Panc1 (cell line): ENCODE measurements around the gene ABHD4.

Source experiments
- POLR2AphosphoS5 ChIP-seq: IDR thresholded peaks from 2 replicates; pipeline ENCODE4 v1.6.1; 2012; ENCODE audit warnings: mild to moderate bottlenecking, low read depth, low read length, moderate library complexity
- TF ChIP-seq, protein P1 (sequence below), 2 experiments: IDR thresholded peaks; 2 replicates each; pipeline ENCODE4 v1.6.1; 2011 to 2012; ENCODE audit warnings: low read depth in 2 of 2, control low read depth in 1 of 2, low read length in 1 of 2, mild to moderate bottlenecking in 1 of 2, moderate library complexity in 1 of 2; ENCODE audit not compliant: insufficient read depth in 1 of 2
- TF ChIP-seq, protein P2 (sequence below): fragments of 450-650 bp; IDR thresholded peaks from 2 replicates; pipeline ENCODE4 v1.5.1; 2017; ENCODE audit warnings: mild to moderate bottlenecking

DNA sequence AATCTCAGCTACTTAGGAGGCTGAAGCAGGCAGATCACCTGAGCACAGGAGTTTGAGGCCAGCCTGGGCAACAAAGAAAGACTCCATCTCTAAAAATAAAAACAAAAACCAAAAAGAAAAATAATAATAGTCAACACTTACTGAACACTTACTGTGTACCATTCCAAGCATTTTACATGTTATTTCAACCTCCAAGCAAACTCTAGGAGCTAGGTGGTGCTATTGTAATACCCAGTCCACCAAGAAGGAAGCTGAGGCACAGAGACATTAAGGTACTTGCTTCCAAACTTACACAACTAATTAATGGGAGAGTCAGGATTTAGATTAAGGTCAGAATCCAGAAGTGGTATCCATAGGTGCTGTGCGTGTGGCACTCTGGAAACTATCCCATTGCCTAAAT is 59.8 kb downstream of the ABHD4 start:
- TF ChIP-seq, protein P1, sequence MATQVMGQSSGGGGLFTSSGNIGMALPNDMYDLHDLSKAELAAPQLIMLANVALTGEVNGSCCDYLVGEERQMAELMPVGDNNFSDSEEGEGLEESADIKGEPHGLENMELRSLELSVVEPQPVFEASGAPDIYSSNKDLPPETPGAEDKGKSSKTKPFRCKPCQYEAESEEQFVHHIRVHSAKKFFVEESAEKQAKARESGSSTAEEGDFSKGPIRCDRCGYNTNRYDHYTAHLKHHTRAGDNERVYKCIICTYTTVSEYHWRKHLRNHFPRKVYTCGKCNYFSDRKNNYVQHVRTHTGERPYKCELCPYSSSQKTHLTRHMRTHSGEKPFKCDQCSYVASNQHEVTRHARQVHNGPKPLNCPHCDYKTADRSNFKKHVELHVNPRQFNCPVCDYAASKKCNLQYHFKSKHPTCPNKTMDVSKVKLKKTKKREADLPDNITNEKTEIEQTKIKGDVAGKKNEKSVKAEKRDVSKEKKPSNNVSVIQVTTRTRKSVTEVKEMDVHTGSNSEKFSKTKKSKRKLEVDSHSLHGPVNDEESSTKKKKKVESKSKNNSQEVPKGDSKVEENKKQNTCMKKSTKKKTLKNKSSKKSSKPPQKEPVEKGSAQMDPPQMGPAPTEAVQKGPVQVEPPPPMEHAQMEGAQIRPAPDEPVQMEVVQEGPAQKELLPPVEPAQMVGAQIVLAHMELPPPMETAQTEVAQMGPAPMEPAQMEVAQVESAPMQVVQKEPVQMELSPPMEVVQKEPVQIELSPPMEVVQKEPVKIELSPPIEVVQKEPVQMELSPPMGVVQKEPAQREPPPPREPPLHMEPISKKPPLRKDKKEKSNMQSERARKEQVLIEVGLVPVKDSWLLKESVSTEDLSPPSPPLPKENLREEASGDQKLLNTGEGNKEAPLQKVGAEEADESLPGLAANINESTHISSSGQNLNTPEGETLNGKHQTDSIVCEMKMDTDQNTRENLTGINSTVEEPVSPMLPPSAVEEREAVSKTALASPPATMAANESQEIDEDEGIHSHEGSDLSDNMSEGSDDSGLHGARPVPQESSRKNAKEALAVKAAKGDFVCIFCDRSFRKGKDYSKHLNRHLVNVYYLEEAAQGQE (IDR thresholded peaks at IDR 0.05; ENCODE audit: insufficient read depth in 1 of 2, low read depth in 2 of 2, low read length in 1 of 2) = no peak
- no peak for TF ChIP-seq POLR2AphosphoS5
- TF ChIP-seq, protein P2, sequence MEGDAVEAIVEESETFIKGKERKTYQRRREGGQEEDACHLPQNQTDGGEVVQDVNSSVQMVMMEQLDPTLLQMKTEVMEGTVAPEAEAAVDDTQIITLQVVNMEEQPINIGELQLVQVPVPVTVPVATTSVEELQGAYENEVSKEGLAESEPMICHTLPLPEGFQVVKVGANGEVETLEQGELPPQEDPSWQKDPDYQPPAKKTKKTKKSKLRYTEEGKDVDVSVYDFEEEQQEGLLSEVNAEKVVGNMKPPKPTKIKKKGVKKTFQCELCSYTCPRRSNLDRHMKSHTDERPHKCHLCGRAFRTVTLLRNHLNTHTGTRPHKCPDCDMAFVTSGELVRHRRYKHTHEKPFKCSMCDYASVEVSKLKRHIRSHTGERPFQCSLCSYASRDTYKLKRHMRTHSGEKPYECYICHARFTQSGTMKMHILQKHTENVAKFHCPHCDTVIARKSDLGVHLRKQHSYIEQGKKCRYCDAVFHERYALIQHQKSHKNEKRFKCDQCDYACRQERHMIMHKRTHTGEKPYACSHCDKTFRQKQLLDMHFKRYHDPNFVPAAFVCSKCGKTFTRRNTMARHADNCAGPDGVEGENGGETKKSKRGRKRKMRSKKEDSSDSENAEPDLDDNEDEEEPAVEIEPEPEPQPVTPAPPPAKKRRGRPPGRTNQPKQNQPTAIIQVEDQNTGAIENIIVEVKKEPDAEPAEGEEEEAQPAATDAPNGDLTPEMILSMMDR = peak; percentile 48
